H1 (cell line): ENCODE measurements around the gene AMN1. TPM values are rescaled to one million over a fixed set of nuclear protein-coding genes. Genes with fewer than 3 reads are reported as not detected.

Experiments
- CTCF ChIA-PET: fragments of 300-600 bp; sonication (Branson Sonifier 250); formaldehyde crosslinking; loops from one replicate; lab custom pipeline; 2021; ENCODE audit not compliant: partially characterized antibody; lab: Charles Lee
- POLR2A ChIA-PET: fragments of 300-600 bp; sonication (Branson Sonifier 250); formaldehyde crosslinking; loops from one replicate; lab custom pipeline; 2021; ENCODE audit warnings: inconsistent platforms; ENCODE audit not compliant: partially characterized antibody; lab: Charles Lee
- DNase-seq, 2 experiments: peaks; one replicate each; pipeline versions ENCODE4 v3.0.0 to v3.0.0-alpha.2; 2010 to 2022; ENCODE audit warnings: low spot score in 2 of 2, low read depth in 1 of 2, mixed read lengths in 1 of 2
- FAIRE-seq: peaks from 2 replicates; lab custom pipeline; 2011; peaks lifted over from hg19 to GRCh38; lab: Jason Lieb, UNC
- H2AFZ ChIP-seq: 2 replicates; pipeline ENCODE4 v1.8.1; 2012; ENCODE audit warnings: low read length, inconsistent platforms
- H2AK5ac ChIP-seq: 2 replicates; pipeline ENCODE4 v1.6.1; 2013; ENCODE audit warnings: low read depth, low read length
- H2BK120ac ChIP-seq: replicated peaks from 2 replicates; pipeline ENCODE3; 2013; ENCODE audit warnings: low read depth, low read length, inconsistent platforms
- H2BK12ac ChIP-seq: 2 replicates; pipeline ENCODE4 v1.6.1; 2013; ENCODE audit warnings: low read depth, low read length
- H2BK15ac ChIP-seq: 2 replicates; pipeline ENCODE4 v1.6.1; 2013; ENCODE audit warnings: low read length
- H2BK20ac ChIP-seq: 2 replicates; pipeline ENCODE4 v1.6.1; 2013; ENCODE audit warnings: low read length
- H2BK5ac ChIP-seq: 2 replicates; pipeline ENCODE4 v1.6.1; 2013; ENCODE audit warnings: low read depth, low read length
- H3K14ac ChIP-seq: 2 replicates; pipeline ENCODE4 v1.6.1; 2013; ENCODE audit warnings: inconsistent platforms; ENCODE audit not compliant: insufficient read length
- H3K18ac ChIP-seq: 2 replicates; pipeline ENCODE4 v1.6.1; 2013; ENCODE audit warnings: low read length; ENCODE audit errors: extremely low read depth
- H3K23ac ChIP-seq: 2 replicates; pipeline ENCODE4 v1.6.1; 2013; ENCODE audit warnings: inconsistent platforms; ENCODE audit not compliant: insufficient read length
- H3K23me2 ChIP-seq: 2 replicates; pipeline ENCODE4 v1.6.1; 2013; ENCODE audit warnings: low read depth, low read length
- H3K27ac ChIP-seq: 2 replicates; pipeline ENCODE4 v1.6.1; 2011; ENCODE audit warnings: low read depth, low read length, inconsistent platforms
- H3K27me3 ChIP-seq, 4 experiments: replicated peaks in 1 of 4; 1 replicate in 1 of 4; 2 replicates in 3 of 4; pipeline versions ENCODE4 v1.6.1 to v1.8.1; 2011 to 2013; ENCODE audit warnings: low read length in 3 of 4, mild to moderate bottlenecking in 3 of 4, inconsistent platforms in 2 of 4, mixed read lengths in 2 of 4, moderate library complexity in 1 of 4; ENCODE audit not compliant: control insufficient read depth in 3 of 4, insufficient read depth in 3 of 4; ENCODE audit errors: extremely low read depth in 1 of 4
- H3K36me3 ChIP-seq, 4 experiments: 2 replicates each; pipeline versions ENCODE4 v1.6.1 to v1.8.1; 2011 to 2013; ENCODE audit warnings: mild to moderate bottlenecking in 4 of 4, low read length in 3 of 4, moderate library complexity in 2 of 4, control low read depth in 1 of 4, inconsistent platforms in 1 of 4; ENCODE audit not compliant: insufficient read depth in 4 of 4, control insufficient read depth in 2 of 4
- H3K4ac ChIP-seq: replicated peaks from 2 replicates; pipeline ENCODE3; 2013; ENCODE audit warnings: low read length, low read depth, mixed read lengths, inconsistent platforms; ENCODE audit not compliant: insufficient read length
- H3K4me1 ChIP-seq, 4 experiments: replicated peaks in 1 of 4; 1 replicate in 1 of 4; 2 replicates in 3 of 4; pipeline versions ENCODE4 v1.6.1 to v1.8.1; 2011 to 2013; ENCODE audit warnings: low read length in 3 of 4, inconsistent platforms in 2 of 4, mixed read lengths in 1 of 4; ENCODE audit not compliant: insufficient read depth in 4 of 4, control insufficient read depth in 3 of 4
- H3K4me2 ChIP-seq, 2 experiments: 2 replicates each; pipeline versions ENCODE4 v1.6.1 to v1.8.1; 2011 to 2013; ENCODE audit warnings: low read depth in 2 of 2, low read length in 2 of 2, control low read depth in 1 of 2, inconsistent platforms in 1 of 2, mild to moderate bottlenecking in 1 of 2; ENCODE audit not compliant: insufficient read depth in 1 of 2
- H3K4me3 ChIP-seq, 4 experiments: fragments of 200-600, 300-600 bp in 1 of 4; sonication (generic), shearing (Covaris generic), sonication (Bioruptor Twin) in 1 of 4; 2 replicates each; pipeline versions ENCODE4 v1.5.1 to v1.8.1; 2011 to 2016; ENCODE audit warnings: low read length in 4 of 4, low read depth in 3 of 4, control low read depth in 2 of 4, inconsistent platforms in 2 of 4, mild to moderate bottlenecking in 2 of 4, mixed read lengths in 1 of 4, moderate library complexity in 1 of 4; ENCODE audit not compliant: insufficient read depth in 2 of 4; ENCODE audit errors: extremely low read depth in 1 of 4
- H3K56ac ChIP-seq: replicated peaks from 2 replicates; pipeline ENCODE3; 2013; ENCODE audit warnings: low read depth, mild to moderate bottlenecking, mixed read lengths, low read length, inconsistent platforms; ENCODE audit not compliant: insufficient read length
- H3K79me1 ChIP-seq: 2 replicates; pipeline ENCODE4 v1.6.1; 2013; ENCODE audit warnings: low read depth, low read length, control low read depth
- H3K79me2 ChIP-seq, 2 experiments: 2 replicates each; pipeline versions ENCODE4 v1.6.1 to v1.8.1; 2012 to 2013; ENCODE audit warnings: low read length in 2 of 2, mild to moderate bottlenecking in 2 of 2, inconsistent platforms in 1 of 2; ENCODE audit not compliant: insufficient read depth in 2 of 2, control insufficient read depth in 1 of 2
- H3K9ac ChIP-seq, 4 experiments: replicated peaks in 1 of 4; 1 replicate in 1 of 4; 2 replicates in 3 of 4; pipeline versions ENCODE4 v1.6.1 to v1.8.1; 2011 to 2013; ENCODE audit warnings: low read depth in 3 of 4, low read length in 3 of 4, control low read depth in 2 of 4, mild to moderate bottlenecking in 2 of 4, moderate library complexity in 2 of 4, inconsistent platforms in 1 of 4; ENCODE audit errors: extremely low read depth in 1 of 4
- H3K9me3 ChIP-seq, 2 experiments: 2 replicates each; pipeline versions ENCODE4 v1.6.1 to v1.8.1; 2012 to 2013; ENCODE audit warnings: mild to moderate bottlenecking in 2 of 2, moderate library complexity in 2 of 2, control low read depth in 1 of 2, inconsistent platforms in 1 of 2, low read depth in 1 of 2, low read length in 1 of 2, mixed read lengths in 1 of 2; ENCODE audit not compliant: insufficient read depth in 2 of 2
- H4K20me1 ChIP-seq, 2 experiments: replicated peaks in 1 of 2; 2 replicates each; pipeline versions ENCODE3 to v1.8.1; 2011 to 2013; ENCODE audit warnings: inconsistent platforms in 2 of 2, low read length in 2 of 2, mild to moderate bottlenecking in 1 of 2; ENCODE audit not compliant: insufficient read depth in 2 of 2, control insufficient read depth in 1 of 2
- H4K5ac ChIP-seq: 2 replicates; pipeline ENCODE4 v1.6.1; 2013; ENCODE audit warnings: low read length, low read depth, mixed read lengths, inconsistent platforms; ENCODE audit not compliant: insufficient read length
- H4K8ac ChIP-seq: 2 replicates; pipeline ENCODE4 v1.8.0; 2013; ENCODE audit warnings: mild to moderate bottlenecking, moderate library complexity, low read length, inconsistent platforms; ENCODE audit not compliant: insufficient read depth; ENCODE audit errors: extremely low read depth
- H4K91ac ChIP-seq: replicated peaks from 2 replicates; pipeline ENCODE3; 2013; ENCODE audit warnings: low read length, mixed read lengths, inconsistent platforms; ENCODE audit not compliant: insufficient read length
- CREB1 ChIP-seq: IDR thresholded peaks from 2 replicates; pipeline ENCODE4 v1.6.1; 2012; ENCODE audit warnings: inconsistent platforms
- EP300 ChIP-seq, 2 experiments: IDR thresholded peaks; 1 replicate in 1 of 2; 2 replicates in 1 of 2; pipeline ENCODE4 v1.6.1; 2011 to 2012; ENCODE audit warnings: low read depth in 2 of 2, low read length in 2 of 2, mild to moderate bottlenecking in 2 of 2, borderline replicate concordance in 1 of 2, inconsistent platforms in 1 of 2, moderate library complexity in 1 of 2
- HDAC6 ChIP-seq: IDR thresholded peaks from one replicate; pipeline ENCODE4 v1.7.1; 2012; ENCODE audit warnings: low read depth, mild to moderate bottlenecking, inconsistent platforms, low read length, moderate library complexity
- KDM4A ChIP-seq: IDR thresholded peaks from one replicate; pipeline ENCODE4 v1.7.1; 2012; ENCODE audit warnings: low read depth, mild to moderate bottlenecking, moderate library complexity, low read length, inconsistent platforms; ENCODE audit not compliant: severe bottlenecking
- NRF1 ChIP-seq: IDR thresholded peaks from 2 replicates; pipeline ENCODE4 v1.6.1; 2011; ENCODE audit warnings: mild to moderate bottlenecking, low read depth, low read length, improper control_type of control experiment
- PHF8 ChIP-seq: fragments of 200-600 bp; sonication (generic); conservative IDR thresholded peaks from 2 replicates; pipeline ENCODE4 v1.7.1; 2012; ENCODE audit warnings: low read depth, mild to moderate bottlenecking, inconsistent platforms, low read length, moderate library complexity
- POLR2A ChIP-seq, 2 experiments: IDR thresholded peaks; 1 replicate in 1 of 2; 2 replicates in 1 of 2; pipeline ENCODE4 v1.6.1; 2011; ENCODE audit warnings: low read depth in 2 of 2, low read length in 2 of 2, mild to moderate bottlenecking in 2 of 2; ENCODE audit errors: control extremely low read depth in 1 of 2
- RFX5 ChIP-seq: IDR thresholded peaks from 2 replicates; pipeline ENCODE4 v1.6.1; 2011; ENCODE audit warnings: low read depth, low read length, improper control_type of control experiment, borderline replicate concordance
- SIN3A ChIP-seq, 2 experiments: IDR thresholded peaks in 1 of 2; conservative IDR thresholded peaks in 1 of 2; 2 replicates each; pipeline ENCODE4 v1.6.1; 2011 to 2012; ENCODE audit warnings: low read length in 2 of 2, improper control_type of control experiment in 1 of 2, low read depth in 1 of 2, mild to moderate bottlenecking in 1 of 2
- SIX5 ChIP-seq: IDR thresholded peaks from 2 replicates; pipeline ENCODE4 v1.6.1; 2011; ENCODE audit warnings: mild to moderate bottlenecking, low read depth, low read length
- ZNF274 ChIP-seq: IDR thresholded peaks from 2 replicates; pipeline ENCODE4 v1.7.0; 2012; ENCODE audit warnings: low read length, borderline replicate concordance; ENCODE audit errors: extremely low read depth
- WGBS, 2 experiments: shearing (Covaris generic) in 1 of 2; methylation state at CpG; one replicate each; pipeline versions ENCODE4 v1.1.6 to v1.1.7; 2013 to 2015; ENCODE audit warnings: low lambda C conversion rate in 2 of 2, mixed read lengths in 2 of 2, inconsistent platforms in 1 of 2, low coverage in 1 of 2, missing lambda C conversion rate in 1 of 2; ENCODE audit not compliant: insufficient replicate concordance in 2 of 2, insufficient coverage in 1 of 2, insufficient read length in 1 of 2; ENCODE audit errors: extremely low coverage in 1 of 2, missing lambda C conversion rate in 1 of 2; 5-methylcytosine and 5-hydroxymethylcytosine counted together
- polyA plus RNA-seq, 7 experiments: library from polyadenylated mRNA; depleted of rRNA in 3 of 7; stranded (reverse) in 5 of 7; unstranded in 2 of 7; fragments of >200 nt in 5 of 7; fragments of 200-250 nt in 2 of 7; gene quantifications; 1 replicate in 5 of 7; 2 replicates in 1 of 7; 4 replicates in 1 of 7; pipeline versions ENCODE4 v1.2.1 to v1.2.3, GENCODE V29; 2011 to 2013; ENCODE audit warnings: missing spikeins in 2 of 7, mixed read lengths in 2 of 7
- total RNA-seq: library from RNA; stranded (reverse); fragmentation: NEBNext Ultra II Directional; extraction: Animal tissue kit (Norgen Biotek cat#: 25700); gene quantifications from 2 replicates; pipeline ENCODE4 v1.2.1, GENCODE V29; 2021

AMN1 gene
- total and polyA plus RNA-seq, 2 of the 8 experiments (the other 6 are each of a cell fraction or from before 2014, with no cell fraction given) = 7.5 to 13.8 TPM

GRCh38 chr12:31626270-31626995, 102.4 kb downstream of the AMN1 start:
- no peaks in the 10 kb centered on the region for H3K79me1 ChIP-seq
- 93% methylated on average over 7 of the region's 7 CpGs; no CpG with 5 or more reads in 1 of the 2 experiments for WGBS, 2 experiments
- no peak for DNase-seq
- no peak overlapping the region for H2BK5ac ChIP-seq
- H3K4me3 ChIP-seq = no peak overlapping the region
- H3K36me3 ChIP-seq = no peaks in the 10 kb centered on the region
- no peak overlapping the region for H3K4ac ChIP-seq
- no peak overlapping the region for H3K4me2 ChIP-seq
- H2BK20ac ChIP-seq = no peak overlapping the region
- H3K27ac ChIP-seq = no peak overlapping the region
- no peak overlapping the region for H2BK120ac ChIP-seq
- H2BK15ac ChIP-seq = no peak overlapping the region
- ChIA-PET POLR2A (no interaction called here), CTCF (interaction anchor here (1.6 kb wide), 1 partner anchor 224 kb away, joined by 7 read pairs; no protein-coding TSS in a partner anchor)
- no peaks in the 10 kb centered on the region for H3K27me3 ChIP-seq
- no peak overlapping the region for H4K8ac ChIP-seq
- H3K9ac ChIP-seq = no peak overlapping the region
- no peak overlapping the region for H2AFZ ChIP-seq
- TF ChIP-seq EP300 (IDR thresholded peaks at IDR 0.05; ENCODE audit: borderline replicate concordance in 1 of 2, low read depth in 2 of 2, low read length in 2 of 2) = no peak
- TF ChIP-seq ZNF274 = no peak
- no peak for TF ChIP-seq KDM4A
- TF ChIP-seq POLR2A (IDR thresholded peaks at IDR 0.05; ENCODE audit: control extremely low read depth in 1 of 2, low read depth in 2 of 2, low read length in 2 of 2) = no peak
- TF ChIP-seq SIX5 = no peak
- no peak for TF ChIP-seq RFX5
- TF ChIP-seq CREB1 = no peak
- no peak for TF ChIP-seq PHF8
- no peak for TF ChIP-seq NRF1
- no peak for TF ChIP-seq HDAC6
- no peak for TF ChIP-seq SIN3A (conservative IDR thresholded peaks at IDR 0.05 in 1 of 2, IDR thresholded peaks at IDR 0.05 in 1 of 2; ENCODE audit: low read depth in 1 of 2, low read length in 2 of 2)
- TF ChIP-seq, all 59 proteins: peak for 0
- Histone ChIP-seq H3K23me2 (no peaks in the 10 kb centered on the region), H2AK5ac (no peak overlapping the region), H3K9me3 (no peaks in the 10 kb centered on the region), H3K18ac (no peak overlapping the region), H3K56ac (no peak overlapping the region), H4K91ac (no peak overlapping the region), H3K4me1 (no peaks in the 10 kb centered on the region), H4K20me1 (no peaks in the 10 kb centered on the region), H3K79me2 (no peaks in the 10 kb centered on the region), H3K14ac (no peak overlapping the region), H3K23ac (no peak overlapping the region), H2BK12ac (no peak overlapping the region), H4K5ac (no peak overlapping the region)
- no peak for FAIRE-seq
